GM19467 (cell line): ENCODE results near the gene MUCL3.
A peak's percentile ranks its signal among the peaks of the same experiment; 100 is the strongest.
"Not testable (repeated sequence)": the region's sequence is repeated elsewhere in the genome, so short reads cannot be mapped to it uniquely, and the experiment has no call there.

Experiments
- ATAC-seq: cut with Tn5 transposase; IDR thresholded peaks from one replicate; pipeline ENCODE4 v1.9.1; 2021; ENCODE audit warnings: mild to moderate bottlenecking, moderate library complexity; ENCODE audit not compliant: unreplicated experiment

The MUCL3 gene, protein sequence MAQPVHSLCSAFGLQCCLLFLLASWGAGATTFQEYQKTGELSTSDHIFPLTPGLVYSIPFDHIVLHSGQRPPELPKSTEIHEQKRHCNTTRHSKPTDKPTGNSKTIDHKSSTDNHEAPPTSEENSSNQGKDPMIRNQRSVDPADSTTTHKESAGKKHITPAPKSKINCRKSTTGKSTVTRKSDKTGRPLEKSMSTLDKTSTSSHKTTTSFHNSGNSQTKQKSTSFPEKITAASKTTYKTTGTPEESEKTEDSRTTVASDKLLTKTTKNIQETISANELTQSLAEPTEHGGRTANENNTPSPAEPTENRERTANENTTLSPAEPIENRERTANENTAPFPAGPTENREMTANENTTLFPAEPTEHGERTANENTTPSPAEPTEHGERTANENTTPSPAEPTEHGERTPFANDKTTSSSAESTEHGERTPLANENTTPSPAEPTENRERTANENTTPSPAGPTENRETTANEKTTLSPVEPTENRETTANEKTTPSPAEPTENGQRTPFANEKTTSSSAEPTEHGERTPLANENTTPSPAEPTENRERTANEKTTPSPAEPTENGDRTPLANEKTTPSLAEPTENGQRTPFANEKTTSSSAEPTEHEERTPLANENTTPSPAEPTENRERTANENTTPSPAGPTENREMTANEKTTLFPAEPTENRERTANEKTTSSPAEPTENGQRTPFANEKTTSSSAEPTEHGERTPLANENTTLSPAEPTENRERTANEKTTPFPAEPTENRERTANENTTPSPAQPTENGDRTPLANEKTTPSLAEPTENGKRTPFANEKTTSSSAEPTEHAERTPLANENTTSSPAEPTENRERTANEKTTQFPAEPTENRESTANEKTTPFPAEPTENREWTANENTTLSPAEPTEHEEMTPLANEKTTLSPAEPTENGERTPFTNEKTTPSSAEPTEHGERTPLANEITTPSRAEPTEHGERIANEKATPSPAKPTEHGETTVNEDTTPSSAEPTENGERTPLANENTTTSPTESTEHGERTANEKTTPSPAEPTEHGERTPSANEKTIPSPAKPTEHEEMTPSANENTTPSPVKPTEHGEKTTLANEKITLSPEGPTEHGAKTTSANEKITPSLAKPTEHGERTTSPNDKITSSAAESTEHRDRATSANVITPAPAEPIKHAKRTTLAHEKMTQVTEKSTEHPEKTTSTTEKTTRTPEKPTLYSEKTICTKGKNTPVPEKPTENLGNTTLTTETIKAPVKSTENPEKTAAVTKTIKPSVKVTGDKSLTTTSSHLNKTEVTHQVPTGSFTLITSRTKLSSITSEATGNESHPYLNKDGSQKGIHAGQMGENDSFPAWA (N-terminal part only)

DNA sequence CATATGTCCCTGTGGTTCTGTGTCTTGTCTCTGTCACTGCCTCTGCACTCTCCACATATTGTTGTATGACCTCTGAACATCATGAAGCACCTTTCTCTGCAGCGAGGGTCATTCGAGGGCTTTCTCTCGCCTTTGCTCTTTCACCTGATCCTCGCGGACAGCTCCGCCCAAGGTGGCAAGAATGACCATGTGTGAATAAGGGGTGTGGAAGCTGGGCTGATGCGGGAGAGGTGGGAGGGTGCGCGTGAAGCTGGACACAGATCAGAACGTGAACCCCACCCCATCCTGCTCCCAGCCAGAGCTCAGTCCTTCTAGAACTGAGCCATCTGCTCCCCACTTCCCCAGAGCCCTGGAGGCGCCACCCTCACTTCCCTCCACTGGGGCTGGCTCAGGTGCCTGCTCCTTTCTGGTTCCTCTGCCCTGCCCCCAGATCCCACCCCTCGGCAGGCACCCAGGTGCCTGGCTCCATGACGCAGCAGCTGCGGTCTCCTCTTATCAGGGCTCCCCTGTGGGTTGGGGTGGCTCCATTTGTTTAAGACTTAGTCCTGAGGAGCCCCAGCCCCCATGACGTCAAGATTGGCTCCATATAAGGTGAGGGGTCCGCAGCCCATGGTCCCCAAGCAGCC, at the start of gene MUCL3:
TSS of gene MUCL3 (plus strand) at position 613 of the 626 bp plus-strand sequence. CDS start 27 bp downstream, outside the sequence.
- no peak for ATAC-seq

DNA sequence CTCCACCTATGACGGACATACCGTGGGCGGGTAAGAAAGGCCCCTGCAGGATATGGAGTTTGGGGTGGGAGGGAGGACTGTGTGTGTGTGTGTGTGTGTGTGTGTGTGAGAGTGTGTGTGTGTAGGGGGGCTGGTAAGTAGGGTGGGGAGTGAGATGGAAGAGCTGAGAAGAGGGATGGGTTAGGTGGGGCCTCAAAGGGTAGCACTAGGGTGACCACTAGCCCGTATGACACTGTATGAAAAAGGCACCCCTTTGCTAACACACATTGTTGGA, 49.4 kb upstream of the MUCL3 start:
- ATAC-seq = no peak

DNA sequence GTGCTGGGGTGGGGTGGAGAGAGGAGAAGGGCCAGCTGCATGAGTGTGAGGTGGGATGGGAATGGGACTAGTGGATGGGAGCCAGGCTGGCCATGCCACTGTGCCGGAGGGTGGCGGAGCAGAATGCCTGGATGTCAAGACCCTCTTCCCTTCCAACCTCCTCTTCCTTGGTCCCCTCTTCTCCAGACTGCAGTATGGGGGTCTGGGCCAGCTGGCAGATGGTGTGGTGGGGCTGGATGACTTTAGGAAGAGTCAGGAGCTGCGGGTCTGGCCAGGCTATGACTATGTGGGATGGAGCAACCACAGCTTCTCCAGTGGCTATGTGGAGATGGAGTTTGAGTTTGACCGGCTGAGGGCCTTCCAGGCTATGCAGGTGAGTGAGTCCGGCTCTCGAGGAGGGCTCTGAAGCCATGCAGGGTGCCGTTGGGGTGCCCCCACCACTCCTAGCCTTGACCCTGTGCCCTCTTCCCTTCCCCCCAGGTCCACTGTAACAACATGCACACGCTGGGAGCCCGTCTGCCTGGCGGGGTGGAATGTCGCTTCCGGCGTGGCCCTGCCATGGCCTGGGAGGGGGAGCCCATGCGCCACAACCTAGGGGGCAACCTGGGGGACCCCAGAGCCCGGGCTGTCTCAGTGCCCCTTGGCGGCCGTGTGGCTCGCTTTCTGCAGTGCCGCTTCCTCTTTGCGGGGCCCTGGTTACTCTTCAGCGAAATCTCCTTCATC, 48.8 kb upstream of the MUCL3 start:
- no peak for ATAC-seq

DNA sequence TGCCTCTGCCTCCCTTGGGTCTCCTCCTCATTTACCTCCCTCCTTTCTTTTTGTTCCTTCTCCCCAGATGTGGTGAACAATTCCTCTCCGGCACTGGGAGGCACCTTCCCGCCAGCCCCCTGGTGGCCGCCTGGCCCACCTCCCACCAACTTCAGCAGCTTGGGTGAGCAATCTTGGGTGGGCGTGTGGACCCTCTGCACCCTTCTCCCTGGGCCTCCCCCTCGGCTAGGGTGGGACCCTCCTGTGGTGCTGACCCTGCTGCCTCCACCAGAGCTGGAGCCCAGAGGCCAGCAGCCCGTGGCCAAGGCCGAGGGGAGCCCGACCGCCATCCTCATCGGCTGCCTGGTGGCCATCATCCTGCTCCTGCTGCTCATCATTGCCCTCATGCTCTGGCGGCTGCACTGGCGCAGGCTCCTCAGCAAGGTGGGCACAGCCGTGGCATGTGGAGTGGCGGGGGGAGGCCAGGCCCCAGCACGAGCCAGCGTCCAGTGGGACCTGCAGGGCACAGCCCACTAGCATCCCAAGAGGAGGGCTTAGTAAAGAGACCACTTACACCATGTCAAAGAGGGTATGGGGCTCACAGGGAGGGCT, 47.7 kb upstream of the MUCL3 start:
- no peak for ATAC-seq

DNA sequence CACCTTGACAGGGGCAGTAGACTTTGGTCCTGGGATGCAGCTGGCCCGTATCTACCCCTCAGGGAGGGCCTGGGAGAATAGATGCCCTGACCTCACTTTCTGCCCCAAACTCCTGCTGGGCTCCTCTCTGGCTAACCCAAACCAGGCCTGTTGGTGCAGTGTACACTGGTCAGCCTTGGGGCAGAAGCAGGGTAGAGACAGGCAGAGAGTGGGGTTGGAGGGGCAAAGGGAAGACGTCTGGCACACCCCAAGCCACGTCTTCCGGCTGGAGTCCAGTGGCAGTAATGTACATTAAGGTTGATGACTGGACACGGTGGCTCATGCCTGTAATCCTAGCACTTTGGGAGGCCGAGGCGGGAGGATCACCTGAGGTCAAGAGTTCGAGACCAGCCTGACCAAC, 47.1 kb upstream of the MUCL3 start:
- ATAC-seq = no peak

DNA sequence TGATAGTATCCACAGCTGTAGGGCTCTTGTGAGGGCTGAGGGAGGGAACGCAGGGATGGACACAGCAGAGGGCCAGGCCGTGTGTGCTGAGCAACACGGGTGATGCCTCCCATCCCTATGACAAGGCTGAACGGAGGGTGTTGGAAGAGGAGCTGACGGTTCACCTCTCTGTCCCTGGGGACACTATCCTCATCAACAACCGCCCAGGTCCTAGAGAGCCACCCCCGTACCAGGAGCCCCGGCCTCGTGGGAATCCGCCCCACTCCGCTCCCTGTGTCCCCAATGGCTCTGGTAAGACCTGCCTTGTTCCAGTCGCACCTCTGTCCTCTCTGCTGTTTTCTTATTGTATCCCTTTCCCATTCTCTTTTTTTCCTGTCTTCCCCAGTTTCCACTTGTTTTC, 46.4 kb upstream of the MUCL3 start:
- no peak for ATAC-seq

DNA sequence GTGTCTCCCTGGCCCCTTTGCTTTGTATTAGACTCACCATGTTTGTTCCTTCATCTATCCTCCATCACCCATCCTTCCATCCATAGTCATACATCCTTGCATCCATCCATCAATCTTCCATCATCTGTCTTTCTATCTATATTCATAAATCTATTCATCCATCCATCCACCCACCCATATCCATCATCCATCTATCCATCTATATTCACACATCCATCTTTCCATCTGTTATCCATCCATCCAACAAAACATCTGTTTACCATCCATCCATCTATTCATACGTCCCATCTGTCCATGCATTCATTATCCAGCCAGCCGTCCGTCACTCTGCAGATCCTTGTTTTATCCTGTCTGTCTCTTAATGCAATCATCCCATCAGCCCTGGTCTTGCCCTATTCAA, 45.8 kb upstream of the MUCL3 start:
- ATAC-seq = no peak

DNA sequence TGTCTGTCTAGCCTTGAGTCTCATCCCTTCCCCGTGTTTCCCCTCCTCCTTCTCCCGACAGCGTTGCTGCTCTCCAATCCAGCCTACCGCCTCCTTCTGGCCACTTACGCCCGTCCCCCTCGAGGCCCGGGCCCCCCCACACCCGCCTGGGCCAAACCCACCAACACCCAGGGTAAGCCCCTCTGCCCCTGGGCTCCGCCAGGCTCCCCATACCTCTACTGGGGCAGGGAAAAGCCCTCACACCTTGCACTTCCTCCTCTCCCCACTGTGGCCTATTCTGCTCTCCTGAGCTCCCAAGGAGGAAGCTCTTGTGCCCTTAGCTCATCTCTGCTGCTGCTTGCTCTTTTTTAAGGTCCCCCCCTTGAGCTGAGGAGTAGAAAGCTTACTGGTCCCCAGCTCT, 45.4 kb upstream of the MUCL3 start:
- no peak for ATAC-seq

DNA sequence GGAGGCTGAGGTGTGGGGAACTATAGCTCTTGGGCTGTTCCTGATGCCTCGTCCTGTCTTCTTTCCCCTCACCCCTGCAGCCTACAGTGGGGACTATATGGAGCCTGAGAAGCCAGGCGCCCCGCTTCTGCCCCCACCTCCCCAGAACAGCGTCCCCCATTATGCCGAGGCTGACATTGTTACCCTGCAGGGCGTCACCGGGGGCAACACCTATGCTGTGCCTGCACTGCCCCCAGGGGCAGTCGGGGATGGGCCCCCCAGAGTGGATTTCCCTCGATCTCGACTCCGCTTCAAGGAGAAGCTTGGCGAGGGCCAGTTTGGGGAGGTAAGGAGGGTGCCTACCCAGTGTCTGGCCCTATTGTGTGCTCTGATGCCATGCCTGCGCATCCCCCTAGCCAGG, 44.2 kb upstream of the MUCL3 start:
- ATAC-seq = no peak

DNA sequence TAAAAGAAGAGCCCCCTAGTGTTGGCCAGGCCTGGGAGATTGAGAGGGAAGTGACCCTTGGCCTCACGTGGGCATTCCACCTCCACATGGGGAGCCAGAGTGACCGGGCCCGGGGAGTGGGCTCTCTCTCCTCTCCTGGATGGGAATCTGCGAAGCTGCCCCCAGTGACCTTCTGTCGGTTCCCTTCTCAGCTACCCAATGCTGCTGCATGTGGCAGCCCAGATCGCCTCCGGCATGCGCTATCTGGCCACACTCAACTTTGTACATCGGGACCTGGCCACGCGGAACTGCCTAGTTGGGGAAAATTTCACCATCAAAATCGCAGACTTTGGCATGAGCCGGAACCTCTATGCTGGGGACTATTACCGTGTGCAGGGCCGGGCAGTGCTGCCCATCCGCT, 42.9 kb upstream of the MUCL3 start:
- ATAC-seq = no peak

DNA sequence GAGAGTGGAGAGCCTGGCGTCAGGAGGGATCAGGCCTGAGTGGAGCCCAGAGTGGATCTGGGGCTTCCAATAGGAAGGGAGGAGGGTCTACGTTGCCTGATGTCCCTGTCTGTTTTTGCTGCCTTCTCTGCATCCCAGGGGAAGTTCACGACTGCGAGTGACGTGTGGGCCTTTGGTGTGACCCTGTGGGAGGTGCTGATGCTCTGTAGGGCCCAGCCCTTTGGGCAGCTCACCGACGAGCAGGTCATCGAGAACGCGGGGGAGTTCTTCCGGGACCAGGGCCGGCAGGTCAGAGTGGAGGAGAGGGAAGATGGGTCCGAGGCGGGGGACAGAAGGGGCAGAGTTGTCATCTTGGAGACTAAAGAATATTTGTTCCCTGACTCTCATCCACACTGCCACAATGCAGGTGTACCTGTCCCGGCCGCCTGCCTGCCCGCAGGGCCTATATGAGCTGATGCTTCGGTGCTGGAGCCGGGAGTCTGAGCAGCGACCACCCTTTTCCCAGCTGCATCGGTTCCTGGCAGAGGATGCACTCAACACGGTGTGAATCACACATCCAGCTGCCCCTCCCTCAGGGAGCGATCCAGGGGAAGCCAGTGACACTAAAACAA, 41.9 kb upstream of the MUCL3 start:
- no peak for ATAC-seq

DNA sequence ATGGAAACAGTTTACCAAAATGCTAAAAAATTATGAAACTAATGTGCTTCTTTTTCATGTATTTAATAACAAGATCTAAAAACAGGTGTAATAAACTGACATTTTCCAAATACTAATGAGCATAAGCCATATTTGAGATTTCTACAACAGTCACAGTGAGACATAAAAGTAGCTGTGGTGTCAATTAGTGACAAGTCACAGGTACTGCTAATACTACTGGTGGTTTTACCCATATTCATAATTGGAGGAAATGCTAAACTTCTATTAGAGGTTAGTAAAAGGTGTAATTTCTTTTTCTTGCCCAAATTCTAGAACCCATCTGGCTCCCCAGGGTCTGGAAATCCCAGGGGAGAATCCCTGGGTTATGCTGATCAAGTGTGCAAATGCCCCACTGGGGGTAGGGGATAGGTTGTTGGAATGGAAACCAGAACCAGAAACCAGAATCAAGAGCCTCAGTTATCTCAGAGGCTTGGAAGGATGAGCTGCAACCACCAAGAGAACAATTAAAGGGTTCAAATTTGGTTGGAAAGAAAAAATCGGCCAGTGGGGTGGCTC, 39.8 kb upstream of the MUCL3 start:
- no peak for ATAC-seq

DNA sequence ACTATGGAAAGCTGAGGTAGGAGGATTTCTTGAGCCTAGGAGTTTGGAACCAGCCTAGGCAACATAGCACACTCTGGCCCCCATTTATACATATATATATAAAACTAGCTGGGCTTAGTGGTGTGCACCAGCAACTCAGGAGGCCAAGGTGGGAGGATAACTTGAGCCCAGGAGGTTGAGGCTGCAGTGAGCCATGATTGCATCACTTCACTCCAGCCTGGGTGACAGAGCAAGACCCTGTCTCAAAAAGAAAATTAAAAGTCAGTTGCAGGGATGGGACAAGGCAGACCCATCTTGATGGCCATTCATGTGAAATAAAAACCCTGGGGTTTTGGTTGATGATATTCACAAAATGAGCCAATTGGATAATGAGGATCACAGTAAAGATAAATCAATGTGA, 39.3 kb upstream of the MUCL3 start:
- ATAC-seq = no peak

DNA sequence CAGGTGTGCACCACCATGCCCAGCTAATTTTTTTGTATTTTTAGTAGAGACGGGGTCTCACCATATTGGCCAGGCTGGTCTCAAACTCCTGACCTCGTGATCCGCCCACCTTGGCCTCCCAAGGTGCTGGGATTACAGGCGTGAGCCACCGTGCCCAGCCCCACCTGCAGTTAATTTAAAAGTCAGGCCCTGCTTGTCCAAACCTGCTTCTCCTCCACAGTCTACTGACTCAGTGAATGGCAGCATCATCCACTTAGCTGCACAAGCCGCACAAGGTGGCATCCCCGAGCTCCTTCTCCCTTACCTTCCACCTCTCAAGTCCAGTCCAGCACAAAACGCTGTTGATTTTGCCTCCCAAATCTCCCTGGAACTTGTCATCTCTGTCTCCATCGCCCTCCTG, 38.6 kb upstream of the MUCL3 start:
- ATAC-seq = not testable (repeated sequence)

DNA sequence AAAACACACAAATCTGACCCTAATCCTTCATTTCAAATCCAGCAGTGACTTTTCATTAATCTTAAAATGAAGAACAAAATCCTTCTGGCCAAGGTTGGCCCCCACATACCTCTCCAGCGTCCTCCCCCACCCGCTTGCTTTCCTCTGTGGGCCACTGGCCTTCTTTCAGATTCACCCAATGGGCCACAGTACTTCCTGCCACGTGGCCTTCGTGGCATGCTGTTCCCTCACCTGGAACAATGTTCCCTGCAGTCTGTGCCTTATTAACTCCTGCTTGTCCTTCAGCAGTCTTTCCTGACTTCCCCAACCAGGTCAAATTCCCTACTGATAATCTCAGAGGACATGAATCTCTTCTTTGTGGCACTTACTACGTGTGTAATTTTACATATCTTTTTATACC, 38.1 kb upstream of the MUCL3 start:
- ATAC-seq = no peak

DNA sequence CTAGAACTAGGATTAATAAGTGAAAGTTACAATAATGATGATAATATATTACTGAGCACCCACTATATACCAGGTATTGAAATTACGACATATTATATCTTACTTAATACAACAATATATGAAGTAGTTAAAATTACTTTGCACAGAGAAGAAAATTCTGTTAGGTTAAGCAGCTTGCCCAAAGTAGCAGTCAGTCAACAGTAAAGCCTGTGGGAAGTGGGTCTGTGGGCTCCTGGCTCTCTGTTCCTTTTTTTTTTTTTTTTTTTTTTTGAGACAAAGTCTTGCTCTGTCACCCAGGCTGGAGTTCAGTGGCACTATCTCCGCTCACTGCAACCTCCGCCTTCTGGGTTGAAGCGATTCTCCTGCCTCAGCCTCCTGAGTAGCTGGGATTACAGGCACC, 37.5 kb upstream of the MUCL3 start:
- no peak for ATAC-seq

DNA sequence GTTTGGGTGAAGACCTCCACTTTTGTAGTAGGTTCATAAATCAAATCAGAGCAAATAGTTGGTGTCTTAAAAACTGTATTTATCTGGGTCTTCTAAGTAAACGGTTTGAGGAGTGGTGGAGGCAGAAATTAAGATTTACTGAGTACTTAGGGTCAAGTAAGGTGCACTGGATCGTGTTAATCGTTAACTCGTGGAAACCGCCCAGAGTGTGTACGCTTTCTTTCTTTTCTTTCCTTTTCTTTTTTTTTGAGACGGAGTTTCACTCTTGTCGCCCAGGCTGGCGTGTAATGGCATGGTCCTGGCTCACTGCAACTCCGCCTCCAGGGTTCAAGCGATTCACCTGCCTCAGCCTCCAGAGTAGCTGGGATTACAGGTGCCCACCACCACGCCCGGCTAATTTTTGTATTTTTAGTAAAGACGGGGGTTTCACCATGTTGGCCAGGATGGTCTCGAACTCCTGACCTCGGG, 33.4 kb upstream of the MUCL3 start:
- not testable (repeated sequence) for ATAC-seq

DNA sequence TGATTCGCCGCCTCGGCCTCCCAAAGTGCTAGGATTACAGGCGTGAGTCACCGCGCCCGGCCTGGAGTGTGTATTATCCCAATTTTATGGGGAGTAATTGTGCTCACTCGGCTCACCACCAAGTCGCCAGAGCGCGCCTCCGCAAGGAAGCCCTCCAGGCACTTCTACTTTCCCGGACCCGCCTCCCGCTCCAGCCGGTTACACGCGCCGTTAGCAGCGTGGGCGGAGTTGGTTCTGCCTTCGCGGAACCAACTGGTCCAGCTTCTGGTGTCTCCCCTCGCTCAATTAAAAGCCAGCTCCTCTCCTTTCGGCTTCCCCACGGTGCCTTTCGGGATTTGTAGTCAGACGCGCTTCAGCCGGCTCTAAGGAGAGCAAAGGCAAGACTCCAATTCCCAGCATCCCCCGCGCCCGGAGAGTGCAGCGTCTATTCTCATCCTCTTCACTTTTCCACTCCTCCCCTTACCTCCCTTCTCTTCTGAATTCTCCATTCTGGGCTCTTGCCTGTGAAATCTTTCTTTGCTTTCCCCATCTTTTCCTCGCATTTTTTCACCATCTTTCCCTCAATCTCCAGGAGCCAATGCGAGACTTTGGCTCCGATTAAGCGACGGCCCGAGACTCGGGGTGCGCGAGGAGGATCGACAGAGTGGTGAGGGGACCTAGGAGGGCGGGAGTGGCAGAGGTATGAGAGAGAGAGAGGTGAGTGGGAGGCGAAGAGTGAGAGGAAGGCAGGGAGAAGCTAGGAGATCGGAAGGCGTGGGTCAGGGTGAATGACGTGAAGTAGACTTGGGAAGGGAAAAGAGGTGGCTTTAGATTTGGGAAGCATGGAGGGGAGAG, 32.8 kb upstream of the MUCL3 start, which contains the start of gene GTF2H4:
TSS of gene GTF2H4 (plus strand) at position 450 of the 834 bp plus-strand sequence.
- ATAC-seq = peak; percentile 83
